K562 (cell line): ENCODE measurements around the gene AGO4. TPM values are rescaled to one million over a fixed set of nuclear protein-coding genes. Genes with fewer than 3 reads are reported as not detected.

Source experiments
- ATAC-seq: fragments of 200-7000 bp; cut with Tn5 transposase; 3 replicates; pipeline ENCODE4 v1.9.1; 2020; ENCODE audit warnings: moderate library complexity
- BruUV-seq: library from RNA; stranded (reverse); fragments of 400-500 nt; replicated peaks from 2 replicates; lab custom pipeline; 2021; lab: Mats Ljungman, UMichigan
- CTCF ChIA-PET: fragments of 300-600 bp; formaldehyde crosslinking; extraction: SDS; loops from one replicate; lab custom pipeline; 2021; ENCODE audit warnings: low intra/inter-chr PET ratio; lab: Yijun Ruan, JAX
- POLR2A ChIA-PET: fragments of 300-600, 350-650 bp; sonication (Branson Sonifier 250); formaldehyde crosslinking; extraction: SDS; loops from one replicate; lab custom pipeline; 2021; ENCODE audit warnings: antibody characterized with exemption, inconsistent platforms; lab: Yijun Ruan, JAX
- DNase-seq, 4 experiments: peaks; one replicate each; pipeline versions ENCODE4 v3.0.0 to v3.0.0-alpha.2; 2011 to 2018; ENCODE audit warnings: low spot score in 3 of 4, mixed read lengths in 3 of 4; ENCODE audit errors: extremely low read depth in 1 of 4
- FAIRE-seq: peaks from 2 replicates; lab custom pipeline; 2011; peaks lifted over from hg19 to GRCh38; lab: Jason Lieb, UNC
- H2AFZ ChIP-seq: 2 replicates; pipeline ENCODE4 v1.6.0; 2011; ENCODE audit warnings: low read depth, low read length, control low read depth, inconsistent platforms
- H3K27ac ChIP-seq: fragments of 200-600 bp; 3 replicates; pipeline ENCODE4 v1.8.0; 2011; ENCODE audit warnings: low read depth, mild to moderate bottlenecking, control low read depth, inconsistent platforms, low read length, moderate library complexity, mixed read lengths; ENCODE audit errors: extremely low read depth
- H3K27me3 ChIP-seq, 2 experiments: fragments of 300-600 bp in 1 of 2; 2 replicates in 1 of 2; 3 replicates in 1 of 2; pipeline versions ENCODE4 v1.6.0 to v1.8.0; 2011; ENCODE audit warnings: inconsistent platforms in 2 of 2, low read length in 2 of 2, mild to moderate bottlenecking in 1 of 2, mixed read lengths in 1 of 2, moderate library complexity in 1 of 2; ENCODE audit not compliant: control insufficient read depth in 2 of 2, insufficient read depth in 2 of 2
- H3K36me3 ChIP-seq: fragments of 300-600 bp; 3 replicates; pipeline ENCODE4 v1.8.0; 2011; ENCODE audit warnings: mild to moderate bottlenecking, low read length, inconsistent platforms; ENCODE audit not compliant: control insufficient read depth, insufficient read depth
- H3K4me1 ChIP-seq, 2 experiments: fragments of 200-600 bp in 1 of 2; replicated peaks in 1 of 2; 2 replicates in 1 of 2; 3 replicates in 1 of 2; pipeline versions ENCODE4 v1.5.1 to v1.8.0; 2011; ENCODE audit warnings: inconsistent platforms in 2 of 2, low read length in 2 of 2, mild to moderate bottlenecking in 1 of 2, mixed read lengths in 1 of 2, moderate library complexity in 1 of 2; ENCODE audit not compliant: control insufficient read depth in 2 of 2, insufficient read depth in 2 of 2
- H3K4me2 ChIP-seq: 2 replicates; pipeline ENCODE4 v1.6.1; 2011; ENCODE audit warnings: low read length, control low read depth, inconsistent platforms, mixed read lengths; ENCODE audit not compliant: insufficient read depth
- H3K4me3 ChIP-seq: fragments of 200-600 bp; sonication (generic), shearing (Covaris generic); 2 replicates; pipeline ENCODE4 v1.5.1; 2016; ENCODE audit warnings: control low read depth, inconsistent platforms
- H3K79me2 ChIP-seq: fragments of 200-600 bp; 3 replicates; pipeline ENCODE4 v1.8.0; 2011; ENCODE audit warnings: low read length, inconsistent platforms; ENCODE audit not compliant: control insufficient read depth, insufficient read depth
- H3K9ac ChIP-seq, 2 experiments: 2 replicates each; pipeline versions ENCODE4 v1.6.0 to v1.6.1; 2011; ENCODE audit warnings: low read depth in 2 of 2, low read length in 2 of 2, control low read depth in 1 of 2, inconsistent platforms in 1 of 2, mild to moderate bottlenecking in 1 of 2, mixed read lengths in 1 of 2; ENCODE audit not compliant: insufficient read depth in 1 of 2
- H3K9me1 ChIP-seq: one replicate; pipeline ENCODE4 v1.6.0; 2011; ENCODE audit warnings: inconsistent platforms, mild to moderate bottlenecking, low read length, moderate library complexity; ENCODE audit not compliant: control insufficient read depth, insufficient read depth
- H3K9me3 ChIP-seq: replicated peaks from 2 replicates; pipeline ENCODE4 v1.5.1; 2011; ENCODE audit warnings: low read depth, low read length, inconsistent platforms; ENCODE audit not compliant: control insufficient read depth, insufficient read depth
- H4K20me1 ChIP-seq: replicated peaks from 2 replicates; pipeline ENCODE4 v1.6.1; 2011; ENCODE audit warnings: low read length, inconsistent platforms, mixed read lengths; ENCODE audit not compliant: control insufficient read depth, insufficient read depth
- GTF3C2 ChIP-seq: IDR thresholded peaks from 3 replicates; pipeline ENCODE4 v1.6.1; 2011; ENCODE audit warnings: borderline replicate concordance, mild to moderate bottlenecking, moderate library complexity; ENCODE audit not compliant: insufficient read length; ENCODE audit errors: extremely low read depth
- MECOM ChIP-seq: fragments of 250-450 bp; sonication (Bioruptor Pico); IDR thresholded peaks from 2 replicates; pipeline ENCODE4 v1.8.0; 2022; ENCODE audit warnings: inconsistent platforms
- MTA2 ChIP-seq: fragments of 450-650 bp; IDR thresholded peaks from 2 replicates; pipeline ENCODE4 v1.6.1; 2016; ENCODE audit warnings: low read depth
- NCOA2 ChIP-seq, 2 experiments: fragments of 450-650 bp; IDR thresholded peaks; 2 replicates each; pipeline ENCODE4 v1.6.1; 2018; ENCODE audit warnings: mild to moderate bottlenecking in 2 of 2, moderate library complexity in 1 of 2; ENCODE audit not compliant: partially characterized antibody in 2 of 2
- RHOXF2B ChIP-seq: fragments of 250-450 bp; sonication (Bioruptor Pico); conservative IDR thresholded peaks from 2 replicates; pipeline ENCODE4 v1.5.1; 2021
- SAP30 ChIP-seq: fragments of 200-600 bp; sonication (generic); IDR thresholded peaks from 2 replicates; pipeline ENCODE4 v1.6.1; 2012; ENCODE audit warnings: borderline replicate concordance, low read depth, mild to moderate bottlenecking, moderate library complexity, low read length, control low read depth, inconsistent platforms; ENCODE audit not compliant: insufficient read depth, poor library complexity, severe bottlenecking
- ZNF217 ChIP-seq: sonication (generic); formaldehyde crosslinking; IDR thresholded peaks from 2 replicates; pipeline ENCODE4 v1.8.0; 2022; ENCODE audit warnings: mild to moderate bottlenecking, missing genetic modification reagents
- ZNF354B ChIP-seq: fragments of 250-450 bp; sonication (Bioruptor Pico); IDR thresholded peaks from 2 replicates; pipeline ENCODE4 v1.4.0; 2020
- ZNF407 ChIP-seq: fragments of 450-650 bp; IDR thresholded peaks from 2 replicates; pipeline ENCODE4 v1.6.1; 2016; ENCODE audit warnings: low read depth
- ZNF444 ChIP-seq: fragments of 250-450 bp; sonication (Bioruptor Pico); IDR thresholded peaks from 2 replicates; pipeline ENCODE4 v1.4.0; 2020; ENCODE audit warnings: mild to moderate bottlenecking, moderate library complexity
- WGBS: fragments of 100-300 bp; shearing (Covaris generic); methylation state at CpG from one replicate; pipeline ENCODE4 v1.1.6; 2016; ENCODE audit warnings: low coverage, mixed read lengths; ENCODE audit not compliant: insufficient coverage; ENCODE audit errors: missing lambda C conversion rate; 5-methylcytosine and 5-hydroxymethylcytosine counted together
- in situ Hi-C: fragments of 300-500 bp; cut with MboI; formaldehyde crosslinking; loops from 4 replicates; pipeline ENCODE4 v1.15.0; 2018; ENCODE audit warnings: inconsistent platforms, mixed read lengths
- intact Hi-C: fragments of 100-400 bp; cut with micrococcal nuclease; formaldehyde crosslinking; loops from 2 replicates; pipeline ENCODE4 v1.14.2; 2022
- polyA plus RNA-seq, 8 experiments: library from polyadenylated mRNA; depleted of rRNA in 4 of 8; stranded (reverse) in 5 of 8; unstranded in 3 of 8; fragments of >200 nt; fragmentation: Nextera tagmentation in 2 of 8; fragmentation: Illumina TruSeq in 1 of 8; extraction: Ambion mirVana in 2 of 8; extraction: Trizol in 1 of 8; gene quantifications; 2 replicates each; pipeline versions ENCODE4 v1.2.1 to v1.2.3, GENCODE V29; 2011 to 2014; ENCODE audit warnings: inconsistent platforms in 1 of 8, missing spikeins in 1 of 8
- total RNA-seq, 7 experiments: library from RNA; depleted of rRNA in 6 of 7; stranded (reverse); fragments of >200 nt in 6 of 7; fragmentation: Illumina TruSeq in 2 of 7; extraction: Trizol in 2 of 7; gene quantifications; 2 replicates each; pipeline versions ENCODE4 v1.2.1 to v1.2.3, GENCODE V29; 2011 to 2021; ENCODE audit warnings: low replicate concordance in 1 of 7

The AGO4 gene
- total and polyA plus RNA-seq, 9 of the 15 experiments (the other 6 are each of a cell fraction or from before 2014, with no cell fraction given) = 1.3 to 10.5 (median 6.5) TPM

GRCh38 chr1:35850716-35851115 lies 42.9 kb downstream of the AGO4 start:
- in situ Hi-C loops (no loop called here), intact Hi-C loops (no loop called here)
- FAIRE-seq (no peak), DNase-seq (no peak), ATAC-seq (no peak)
- H3K9me3 ChIP-seq = no peaks in the 10 kb centered on the region
- H3K9ac ChIP-seq = no peak overlapping the region
- H3K9me1 ChIP-seq = no peaks in the 10 kb centered on the region
- no peaks in the 10 kb centered on the region for H3K79me2 ChIP-seq
- H3K27me3 ChIP-seq = no peaks in the 10 kb centered on the region
- H2AFZ ChIP-seq = no peak overlapping the region
- BruUV-seq = no TSS peak
- H3K4me3 ChIP-seq = no peak overlapping the region
- no peak overlapping the region for H3K4me2 ChIP-seq
- no peak overlapping the region for H3K27ac ChIP-seq
- POLR2A ChIA-PET = interaction anchor here (0.7 to 1.6 kb wide), 7 partner anchors 10 to 1126 kb away, joined by 3 to 8 read pairs (median 3); no protein-coding TSS in a partner anchor
- no peaks in the 10 kb centered on the region; the same call in 2 of the 3 replicates for H3K36me3 ChIP-seq
- WGBS = 69% methylated on average over 4 of the region's 5 CpGs
- TF ChIP-seq RHOXF2B (CRISPR knock-in tag) (no peak), ZNF354B (CRISPR knock-in tag) (no peak), ZNF217 (CRISPR knock-in tag) (no peak), GTF3C2 (no peak), MECOM (CRISPR knock-in tag) (no peak), ZNF407 (no peak), NCOA2 (IDR thresholded peaks at IDR 0.05; ENCODE audit: partially characterized antibody in 2 of 2) (no peak), MTA2 (no peak), ZNF444 (CRISPR knock-in tag) (no peak), SAP30 (no peak)
- TF ChIP-seq, all 486 proteins: peak for 0
- H4K20me1 ChIP-seq = no peaks in the 10 kb centered on the region
- no peaks in the 10 kb centered on the region for H3K4me1 ChIP-seq
- CTCF ChIA-PET = no interaction called here
